ENCODE results near the gene CEP63. TPM values are rescaled to one million over a fixed set of nuclear protein-coding genes. Genes with fewer than 3 reads are reported as not detected.
"Not testable (repeated sequence)": the region's sequence is repeated elsewhere in the genome, so short reads cannot be mapped to it uniquely, and the experiment has no call there.

Gene CEP63
- total RNA-seq, 1 donor: 13.8 TPM

DNA sequence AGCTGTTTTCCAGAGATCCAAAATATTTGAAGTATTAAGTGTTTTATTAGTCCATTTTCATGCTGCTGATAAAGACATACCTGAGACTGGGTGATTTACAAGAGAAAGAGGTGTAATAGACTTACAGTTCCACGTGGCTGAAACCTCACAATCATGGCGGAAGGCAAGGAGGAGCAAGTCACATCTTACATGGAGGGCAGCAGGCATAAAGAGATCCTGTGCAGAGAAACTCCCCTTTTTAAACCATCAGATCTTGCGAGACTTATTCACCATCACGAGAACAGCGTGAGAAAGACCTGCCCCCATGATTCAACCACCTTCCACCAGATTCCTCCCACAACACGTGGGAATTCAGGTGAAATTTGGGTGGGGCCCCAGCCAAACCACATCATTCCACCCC, 82.9 kb downstream of the CEP63 start:
- TF ChIP-seq, protein P1, sequence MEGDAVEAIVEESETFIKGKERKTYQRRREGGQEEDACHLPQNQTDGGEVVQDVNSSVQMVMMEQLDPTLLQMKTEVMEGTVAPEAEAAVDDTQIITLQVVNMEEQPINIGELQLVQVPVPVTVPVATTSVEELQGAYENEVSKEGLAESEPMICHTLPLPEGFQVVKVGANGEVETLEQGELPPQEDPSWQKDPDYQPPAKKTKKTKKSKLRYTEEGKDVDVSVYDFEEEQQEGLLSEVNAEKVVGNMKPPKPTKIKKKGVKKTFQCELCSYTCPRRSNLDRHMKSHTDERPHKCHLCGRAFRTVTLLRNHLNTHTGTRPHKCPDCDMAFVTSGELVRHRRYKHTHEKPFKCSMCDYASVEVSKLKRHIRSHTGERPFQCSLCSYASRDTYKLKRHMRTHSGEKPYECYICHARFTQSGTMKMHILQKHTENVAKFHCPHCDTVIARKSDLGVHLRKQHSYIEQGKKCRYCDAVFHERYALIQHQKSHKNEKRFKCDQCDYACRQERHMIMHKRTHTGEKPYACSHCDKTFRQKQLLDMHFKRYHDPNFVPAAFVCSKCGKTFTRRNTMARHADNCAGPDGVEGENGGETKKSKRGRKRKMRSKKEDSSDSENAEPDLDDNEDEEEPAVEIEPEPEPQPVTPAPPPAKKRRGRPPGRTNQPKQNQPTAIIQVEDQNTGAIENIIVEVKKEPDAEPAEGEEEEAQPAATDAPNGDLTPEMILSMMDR (IDR thresholded peaks at IDR 0.05; ENCODE audit: insufficient read depth, low read depth, low read length): no peak
- no peak for DNase-seq (ENCODE audit: low read depth)
- no peak overlapping the region for H3K4me3 ChIP-seq (ENCODE audit: low read depth, low read length)

DNA sequence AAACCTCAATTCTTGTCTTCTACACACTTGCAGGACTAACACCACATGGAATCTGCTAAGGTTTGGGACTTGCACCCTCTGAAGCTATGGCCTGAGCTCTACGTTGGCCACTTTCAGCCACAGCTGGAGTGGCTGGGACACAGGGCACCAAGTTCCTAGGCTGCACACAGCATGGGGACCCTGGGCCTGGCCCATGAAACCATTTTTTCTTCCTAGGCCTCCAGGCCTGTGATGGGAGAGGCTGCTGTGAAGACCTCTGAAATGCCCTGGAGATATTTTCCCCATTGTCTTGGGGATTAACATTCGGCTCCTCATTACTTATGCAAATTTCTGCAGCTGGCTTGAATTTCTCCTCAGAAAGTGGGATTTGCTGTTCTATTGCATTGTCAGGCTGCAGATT, 84.0 kb downstream of the CEP63 start:
- not testable (repeated sequence) for DNase-seq (ENCODE audit: low read depth); H3K4me3 ChIP-seq (ENCODE audit: low read depth, low read length)

DNA sequence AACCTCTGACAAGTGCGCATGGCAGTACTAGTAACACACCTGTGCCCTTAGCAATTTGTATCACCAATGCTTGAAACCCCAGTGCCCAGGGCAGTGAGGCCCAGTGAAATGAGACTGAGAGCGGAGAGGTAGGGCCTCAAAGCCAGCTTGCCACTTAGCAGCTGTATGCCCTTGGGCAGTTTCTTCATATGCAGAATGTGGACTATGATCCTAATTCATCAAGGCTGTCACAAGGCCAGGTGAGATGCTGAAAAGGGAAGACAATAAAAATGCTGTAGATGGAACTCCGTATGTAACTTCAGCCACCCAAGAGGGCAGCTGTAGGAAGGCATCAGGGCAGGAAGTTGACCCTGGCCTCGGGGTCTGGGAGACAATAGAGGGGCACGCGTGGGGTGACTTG, 90.6 kb downstream of the CEP63 start:
- H3K4me3 ChIP-seq (ENCODE audit: low read depth, low read length): no peak overlapping the region
- TF ChIP-seq, protein P1 (IDR thresholded peaks at IDR 0.05; ENCODE audit: insufficient read depth, low read depth, low read length): no peak
- DNase-seq (ENCODE audit: low read depth): no peak

DNA sequence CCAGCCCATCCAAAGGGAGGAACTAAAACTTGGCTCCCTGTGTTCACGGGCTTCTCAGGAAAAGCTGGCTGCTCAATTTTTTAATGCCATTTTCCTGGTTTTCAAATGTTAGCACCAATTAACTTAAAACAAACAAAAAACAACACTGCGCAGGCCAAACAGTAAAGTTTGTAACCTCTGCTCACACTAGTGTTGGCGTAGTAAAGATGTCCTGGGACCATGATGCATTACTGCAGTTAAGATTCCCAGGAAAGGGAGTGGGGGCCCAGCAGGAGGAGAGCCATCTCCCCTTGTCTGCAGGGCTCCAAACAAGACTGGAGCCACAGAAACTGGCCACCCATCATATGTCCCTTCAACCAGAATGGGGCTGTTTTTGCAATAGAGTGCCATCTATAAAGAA, 91.0 kb downstream of the CEP63 start:
- no peak for DNase-seq (ENCODE audit: low read depth)
- TF ChIP-seq, protein P1 (IDR thresholded peaks at IDR 0.05; ENCODE audit: insufficient read depth, low read depth, low read length): no peak
- no peak overlapping the region for H3K4me3 ChIP-seq (ENCODE audit: low read depth, low read length)

DNA sequence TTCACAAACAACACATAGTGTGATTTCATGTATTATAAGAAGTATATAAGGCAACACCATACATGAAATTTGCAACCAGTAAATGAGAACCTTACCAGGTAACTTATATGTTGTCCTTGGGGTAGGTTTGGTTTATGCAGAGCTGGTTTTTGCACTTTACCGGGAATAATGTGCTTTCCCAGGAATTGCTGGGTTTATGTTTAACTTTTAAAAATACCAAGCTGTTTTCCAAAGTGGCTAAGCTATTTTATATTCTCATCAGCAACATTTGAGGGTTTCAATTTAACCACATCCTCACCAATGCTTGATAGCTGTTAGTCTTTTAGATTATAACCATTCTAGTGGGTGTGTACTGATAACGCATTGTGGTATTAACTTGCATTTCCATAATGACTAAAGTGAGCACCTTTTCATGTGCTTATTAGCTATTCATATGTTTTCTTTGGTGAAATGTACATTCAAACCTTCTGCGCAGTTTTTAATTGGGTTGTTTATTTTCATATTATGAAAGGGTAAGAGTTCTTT, 93.3 kb downstream of the CEP63 start:
- TF ChIP-seq, protein P1 (IDR thresholded peaks at IDR 0.05; ENCODE audit: insufficient read depth, low read depth, low read length): no peak
- H3K4me3 ChIP-seq (ENCODE audit: low read depth, low read length): no peak overlapping the region
- DNase-seq (ENCODE audit: low read depth): no peak

DNA sequence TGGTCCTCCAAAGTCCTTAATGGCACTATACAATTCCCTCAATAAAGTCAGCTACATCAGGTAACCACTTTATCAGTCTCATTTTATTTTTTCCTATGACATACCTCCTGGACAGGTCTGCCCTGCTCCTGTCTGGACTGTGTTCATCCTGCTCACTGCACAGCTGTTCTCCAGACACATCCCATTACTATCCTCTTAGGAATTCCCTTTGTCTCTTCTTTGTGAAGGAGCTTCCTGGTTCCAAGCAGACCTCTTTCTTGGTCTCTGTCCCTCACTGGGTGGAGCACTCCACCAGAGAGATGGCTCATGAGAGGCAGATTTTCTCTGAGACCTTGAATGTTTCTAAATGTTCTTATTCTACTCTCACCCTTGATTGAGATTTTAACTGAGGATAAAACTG, 104.9 kb downstream of the CEP63 start:
- no peak for DNase-seq (ENCODE audit: low read depth)
- TF ChIP-seq, protein P1 (IDR thresholded peaks at IDR 0.05; ENCODE audit: insufficient read depth, low read depth, low read length): no peak
- H3K4me3 ChIP-seq (ENCODE audit: low read depth, low read length): no peak overlapping the region

DNA sequence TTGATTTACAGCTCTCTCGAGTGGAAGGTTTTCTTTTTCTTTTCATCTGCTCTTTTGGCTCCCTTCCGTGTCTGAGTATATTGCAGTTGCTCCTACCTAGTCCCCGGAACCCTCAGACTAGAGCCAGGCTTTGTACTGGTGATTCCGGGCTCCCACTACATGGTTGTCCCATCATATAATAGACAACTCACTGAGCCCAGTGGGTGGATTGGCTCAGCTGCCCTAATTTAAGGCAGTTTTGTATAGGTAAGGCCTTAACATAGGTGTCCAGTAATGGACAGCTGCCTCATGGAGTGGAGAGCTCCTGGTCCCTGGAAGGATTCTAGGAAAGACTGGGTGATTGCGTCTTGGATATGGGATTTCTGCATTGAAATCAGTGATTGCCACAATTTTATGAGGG, 106.9 kb downstream of the CEP63 start:
- TF ChIP-seq, protein P1 (IDR thresholded peaks at IDR 0.05; ENCODE audit: insufficient read depth, low read depth, low read length): no peak
- DNase-seq (ENCODE audit: low read depth): no peak
- no peak overlapping the region for H3K4me3 ChIP-seq (ENCODE audit: low read depth, low read length)

All from fibroblast of villous mesenchyme (primary cell).